GM18498 (cell line): ENCODE results near the gene BANK1.

ENCODE experiments used
- ATAC-seq: cut with Tn5 transposase; IDR thresholded peaks from one replicate; pipeline ENCODE4 v1.9.1; 2021; ENCODE audit warnings: mild to moderate bottlenecking, moderate library complexity; ENCODE audit not compliant: unreplicated experiment

The BANK1 gene

GRCh38 chr4:101790521-101791181 is at the start of gene BANK1:
Gene BANK1 (plus strand): TSS chr4:101790730. CDS start chr4:101790881, 151 bp downstream.
- ATAC-seq, result peak; percentile 100

GRCh38 chr4:101753721-101754120 is 36.8 kb upstream of the BANK1 start:
- no peak for ATAC-seq

- no peak for ATAC-seq
These were observed 34.3 kb upstream of the BANK1 start for GRCh38 chr4:101756181-101756580.

GRCh38 chr4:101761405-101761804 is 29.1 kb upstream of the BANK1 start:
- ATAC-seq, result no peak

- no peak for ATAC-seq
These were observed 28.5 kb upstream of the BANK1 start for GRCh38 chr4:101762025-101762424.

- no peak for ATAC-seq
These were observed 28.0 kb upstream of the BANK1 start for GRCh38 chr4:101762534-101762933.

GRCh38 chr4:101763576-101763975 is 27.0 kb upstream of the BANK1 start:
- no peak for ATAC-seq

- no peak for ATAC-seq
These were observed 15.7 kb upstream of the BANK1 start for GRCh38 chr4:101774807-101775206.

- ATAC-seq, result no peak
These were observed 13.1 kb upstream of the BANK1 start for GRCh38 chr4:101777431-101777830.

GRCh38 chr4:101780284-101780683 is 10.2 kb upstream of the BANK1 start:
- no peak for ATAC-seq

- ATAC-seq, result no peak
These were observed 8.0 kb upstream of the BANK1 start for GRCh38 chr4:101782546-101782945.

- ATAC-seq, result no peak
These were observed 5.6 kb upstream of the BANK1 start for GRCh38 chr4:101784957-101785356.

GRCh38 chr4:101785486-101785885 is 5.0 kb upstream of the BANK1 start:
- no peak for ATAC-seq

- ATAC-seq, result no peak
These were observed 2.7 kb upstream of the BANK1 start for GRCh38 chr4:101787701-101788316.

GRCh38 chr4:101791182-101791558 is 640 bp downstream of the BANK1 start:
- peak; percentile 12 for ATAC-seq

GRCh38 chr4:101792056-101792590 is 1.6 kb downstream of the BANK1 start:
- ATAC-seq, result no peak

GRCh38 chr4:101793397-101793796 is 2.9 kb downstream of the BANK1 start:
- no peak for ATAC-seq

- ATAC-seq, result no peak
These were observed 4.3 kb downstream of the BANK1 start for GRCh38 chr4:101794806-101795205.

GRCh38 chr4:101795704-101796103 is 5.2 kb downstream of the BANK1 start:
- ATAC-seq, result no peak

GRCh38 chr4:101801958-101802357 is 11.4 kb downstream of the BANK1 start:
- no peak for ATAC-seq

- peak; percentile 98 for ATAC-seq
These were observed 16.4 kb downstream of the BANK1 start for GRCh38 chr4:101806914-101807313.

GRCh38 chr4:101807351-101807750 is 16.8 kb downstream of the BANK1 start:
- ATAC-seq, result peak; percentile 43
